Measurements from ENCODE around the gene TMEM9.

- TF ChIP-seq POLR2A (IDR thresholded peaks at IDR 0.05) = no peak
- TF ChIP-seq CTCF (IDR thresholded peaks at IDR 0.05) = no peak
These were observed 3.7 kb upstream of the TMEM9 start for GRCh38 chr1:201157949-201158348.
